ENCODE measurements around the gene DNM3.

DNA sequence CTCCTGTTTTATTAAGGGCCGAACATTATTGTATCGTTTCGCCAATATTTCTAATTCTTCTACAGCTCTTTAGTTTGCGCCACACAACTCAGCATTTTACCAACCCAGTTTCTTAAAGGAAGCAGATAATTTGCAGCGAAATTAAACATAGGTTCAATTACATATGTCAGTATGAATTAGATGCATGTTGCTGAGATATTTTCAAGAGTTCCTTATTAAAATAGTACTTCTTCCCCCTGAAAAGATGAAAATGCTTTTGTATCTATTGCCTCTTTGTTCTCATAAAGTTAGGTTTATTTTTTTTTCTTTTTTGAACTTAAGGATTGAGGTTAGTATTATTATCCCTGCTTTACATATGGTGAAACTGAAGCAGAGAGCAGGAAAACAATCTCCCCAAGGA is 395.7 kb downstream of the DNM3 start:
- no peak for TF ChIP-seq POLR2AphosphoS5 (IDR thresholded peaks at IDR 0.05)
- TF ChIP-seq, protein P1, sequence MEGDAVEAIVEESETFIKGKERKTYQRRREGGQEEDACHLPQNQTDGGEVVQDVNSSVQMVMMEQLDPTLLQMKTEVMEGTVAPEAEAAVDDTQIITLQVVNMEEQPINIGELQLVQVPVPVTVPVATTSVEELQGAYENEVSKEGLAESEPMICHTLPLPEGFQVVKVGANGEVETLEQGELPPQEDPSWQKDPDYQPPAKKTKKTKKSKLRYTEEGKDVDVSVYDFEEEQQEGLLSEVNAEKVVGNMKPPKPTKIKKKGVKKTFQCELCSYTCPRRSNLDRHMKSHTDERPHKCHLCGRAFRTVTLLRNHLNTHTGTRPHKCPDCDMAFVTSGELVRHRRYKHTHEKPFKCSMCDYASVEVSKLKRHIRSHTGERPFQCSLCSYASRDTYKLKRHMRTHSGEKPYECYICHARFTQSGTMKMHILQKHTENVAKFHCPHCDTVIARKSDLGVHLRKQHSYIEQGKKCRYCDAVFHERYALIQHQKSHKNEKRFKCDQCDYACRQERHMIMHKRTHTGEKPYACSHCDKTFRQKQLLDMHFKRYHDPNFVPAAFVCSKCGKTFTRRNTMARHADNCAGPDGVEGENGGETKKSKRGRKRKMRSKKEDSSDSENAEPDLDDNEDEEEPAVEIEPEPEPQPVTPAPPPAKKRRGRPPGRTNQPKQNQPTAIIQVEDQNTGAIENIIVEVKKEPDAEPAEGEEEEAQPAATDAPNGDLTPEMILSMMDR (IDR thresholded peaks at IDR 0.05), result no peak
